ENCODE results near the gene LRMDA. TPM values are rescaled to one million over a fixed set of nuclear protein-coding genes. Genes with fewer than 3 reads are reported as not detected.

Gene LRMDA
- polyA plus RNA-seq, 3 donors = 39.8 to 59.6 (median 56.4) TPM

DNA sequence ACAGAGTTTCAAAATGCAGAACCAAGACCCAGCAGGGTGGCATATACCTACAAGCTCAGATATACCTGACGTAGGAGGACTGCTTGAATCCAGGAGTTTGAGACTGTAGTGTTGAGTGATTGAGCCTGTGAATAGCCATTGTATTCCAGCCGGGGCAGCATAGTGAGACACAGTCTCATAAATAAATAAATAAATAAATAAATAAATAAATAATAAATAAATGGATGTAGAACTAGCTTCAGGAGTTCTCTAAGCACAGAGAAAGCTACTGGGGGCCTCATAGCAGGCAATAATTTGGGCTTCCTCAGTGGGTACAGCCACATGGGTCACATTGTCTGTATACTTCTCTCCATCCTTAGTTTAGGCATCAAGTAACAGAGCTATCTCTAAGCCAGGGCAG lies 906.8 kb downstream of the LRMDA start:
- Histone ChIP-seq H3K27ac (ENCODE audit: low read depth in 1 of 2, low read length in 2 of 2) (no peak overlapping the region), H3K9me3 (replicated peaks in 1 of 2; ENCODE audit: control insufficient read depth in 1 of 2, insufficient read depth in 1 of 2, low read length in 2 of 2) (peaks cover 0 to 3% of the 10 kb centered on the region in 2 donors), H3K4me1 (ENCODE audit: control insufficient read depth in 1 of 2, insufficient read depth in 2 of 2, low read length in 2 of 2) (no peaks in the 10 kb centered on the region), H3K9ac (ENCODE audit: insufficient read depth, low read length, poor library complexity, severe bottlenecking) (no peak overlapping the region), H2AFZ (ENCODE audit: insufficient read depth, low read depth, low read length, poor library complexity, severe bottlenecking) (no peak overlapping the region), H3K79me2 (ENCODE audit: insufficient read depth, low read length) (no peaks in the 10 kb centered on the region), H3K4me2 (replicated peaks; ENCODE audit: extremely low read depth, low read length, poor library complexity, severe bottlenecking) (no peak overlapping the region), H3K36me3 (replicated peaks in 1 of 2; ENCODE audit: control insufficient read depth in 1 of 2, insufficient read depth in 2 of 2, low read length in 2 of 2) (no peaks in the 10 kb centered on the region), H4K20me1 (ENCODE audit: insufficient read depth, low read length) (no peaks in the 10 kb centered on the region), H3K27me3 (ENCODE audit: control insufficient read depth in 2 of 2, insufficient read depth in 2 of 2, low read length in 2 of 2) (no peaks in the 10 kb centered on the region), H3K4me3 (replicated peaks in 1 of 3; ENCODE audit: low read depth in 2 of 3, low read length in 3 of 3) (no peak overlapping the region)
- H3K27me3 Mint-ChIP-seq (ENCODE audit: low read depth in 3 of 3) = peaks cover 0 to 2% (median 0%) of the 10 kb centered on the region in 3 donors
- H3K4me1 Mint-ChIP-seq = no peaks in the 10 kb centered on the region
- TF ChIP-seq CTCF (IDR thresholded peaks at IDR 0.05) = no peak
- no peak for DNase-seq
- no CpG with 5 or more reads among the region's 2 CpGs for WGBS (ENCODE audit: insufficient coverage)
- peaks cover 0 to 7% (median 2%) of the 10 kb centered on the region in 7 donors for H3K9me3 Mint-ChIP-seq
- intact Hi-C loops (cut with micrococcal nuclease) = no loop called here
- no peak overlapping the region for H3K27ac Mint-ChIP-seq
- no peak overlapping the region for H3K4me3 Mint-ChIP-seq
- H3K36me3 Mint-ChIP-seq = no peaks in the 10 kb centered on the region

DNA sequence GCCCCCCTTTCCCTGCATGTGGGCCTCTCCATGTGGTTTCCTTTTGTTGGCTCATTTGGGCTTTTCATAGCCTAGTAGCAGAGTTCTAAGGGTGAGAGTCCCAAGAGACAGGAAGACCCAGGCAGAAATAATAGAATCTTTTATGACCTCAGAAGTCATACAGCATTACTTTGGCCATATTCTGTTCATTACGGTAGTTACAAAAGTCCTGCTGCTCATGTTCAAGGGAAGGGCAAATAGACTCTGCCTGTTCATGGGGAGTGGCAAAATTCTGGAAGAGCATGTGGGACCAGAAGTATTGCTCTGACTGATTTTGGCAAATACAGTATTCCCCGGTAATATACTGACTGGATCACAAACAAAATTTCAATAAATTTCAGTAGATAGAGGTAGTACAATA lies 910.3 kb downstream of the LRMDA start:
- DNase-seq = no peak
- Mint-ChIP-seq H3K36me3 (peaks cover 1 to 2% of the 10 kb centered on the region in 2 donors), H3K4me1 (no peaks in the 10 kb centered on the region), H3K4me3 (no peak overlapping the region), H3K27me3 (ENCODE audit: low read depth in 3 of 3) (peaks cover 0 to 2% (median 0%) of the 10 kb centered on the region in 3 donors), H3K27ac (no peak overlapping the region), H3K9me3 (peaks cover 0 to 10% (median 4%) of the 10 kb centered on the region in 7 donors)
- WGBS (ENCODE audit: insufficient coverage) = no CpG with 5 or more reads among the region's 2 CpGs
- no peak overlapping the region for H3K4me3 ChIP-seq (replicated peaks in 1 of 3; ENCODE audit: low read depth in 2 of 3, low read length in 3 of 3)
- H3K4me2 ChIP-seq (replicated peaks; ENCODE audit: extremely low read depth, low read length, poor library complexity, severe bottlenecking) = no peak overlapping the region
- H3K27me3 ChIP-seq (ENCODE audit: control insufficient read depth in 2 of 2, insufficient read depth in 2 of 2, low read length in 2 of 2) = no peaks in the 10 kb centered on the region
- no peak overlapping the region for H3K9ac ChIP-seq (ENCODE audit: insufficient read depth, low read length, poor library complexity, severe bottlenecking)
- intact Hi-C loops (cut with micrococcal nuclease) = no loop called here
- H3K4me1 ChIP-seq (ENCODE audit: control insufficient read depth in 1 of 2, insufficient read depth in 2 of 2, low read length in 2 of 2) = no peaks in the 10 kb centered on the region
- H3K27ac ChIP-seq (ENCODE audit: low read depth in 1 of 2, low read length in 2 of 2) = no peak overlapping the region
- no peak overlapping the region for H2AFZ ChIP-seq (ENCODE audit: insufficient read depth, low read depth, low read length, poor library complexity, severe bottlenecking)
- no peaks in the 10 kb centered on the region for H3K36me3 ChIP-seq (replicated peaks in 1 of 2; ENCODE audit: control insufficient read depth in 1 of 2, insufficient read depth in 2 of 2, low read length in 2 of 2)
- H4K20me1 ChIP-seq (ENCODE audit: insufficient read depth, low read length) = no peaks in the 10 kb centered on the region
- no peak for TF ChIP-seq CTCF (IDR thresholded peaks at IDR 0.05)
- H3K79me2 ChIP-seq (ENCODE audit: insufficient read depth, low read length) = no peaks in the 10 kb centered on the region
- H3K9me3 ChIP-seq (replicated peaks in 1 of 2; ENCODE audit: control insufficient read depth in 1 of 2, insufficient read depth in 1 of 2, low read length in 2 of 2) = peaks cover 4 to 11% of the 10 kb centered on the region in 2 donors

Data from CD14-positive monocyte (primary cell).